Stomach (tissue), 9 donors: ENCODE results near the gene DLD. TPM values are rescaled to one million over a fixed set of nuclear protein-coding genes. Genes with fewer than 3 reads are reported as not detected.
"Not testable (repeated sequence)": the region's sequence is repeated elsewhere in the genome, so short reads cannot be mapped to it uniquely, and the experiment has no call there.

Experiments
- DNase-seq, 2 donors: peaks; one replicate each; pipeline versions ENCODE4 v3.0.0 to v3.0.0-alpha.2; 2013 to 2019
- H3K27ac ChIP-seq, 5 donors: fragments of 200-600 bp in 4 of 5; sonication (generic) in 4 of 5; one replicate each; pipeline ENCODE4 v1.5.1; 2013 to 2019; ENCODE audit warnings: mild to moderate bottlenecking in 1 of 5, moderate library complexity in 1 of 5
- H3K27me3 ChIP-seq, 3 donors: fragments of 200-600 bp; sonication (generic); one replicate each; pipeline ENCODE4 v1.5.1; 2017 to 2019; ENCODE audit warnings: mixed run types in 1 of 3
- H3K36me3 ChIP-seq, 4 donors: fragments of 200-600 bp; sonication (generic); 1 replicate in 3 of 4; 2 replicates in 1 of 4; pipeline ENCODE4 v1.5.1; 2016 to 2019
- H3K4me1 ChIP-seq, 4 donors: fragments of 200-600 bp; sonication (generic); one replicate each; pipeline ENCODE4 v1.5.1; 2016 to 2019
- H3K4me3 ChIP-seq, 4 donors: fragments of 200-600 bp; sonication (generic) in 3 of 4; one replicate each; pipeline ENCODE4 v1.5.1; 2016 to 2019; ENCODE audit warnings: mild to moderate bottlenecking in 1 of 4
- H3K9me3 ChIP-seq, 4 donors: fragments of 200-600 bp; sonication (generic); one replicate each; pipeline ENCODE4 v1.5.1; 2016 to 2019
- EP300 ChIP-seq: sonication (generic); formaldehyde crosslinking; IDR thresholded peaks from one replicate; pipeline ENCODE4 v1.6.1; 2017; ENCODE audit warnings: antibody characterized with exemption
- POLR2A ChIP-seq, 4 donors: fragments of 450-650 bp; IDR thresholded peaks; one replicate each; pipeline ENCODE4 v1.6.1; 2016; ENCODE audit warnings: antibody characterized with exemption in 4 of 4, control low read depth in 2 of 4, mild to moderate bottlenecking in 1 of 4, moderate library complexity in 1 of 4
- POLR2AphosphoS5 ChIP-seq, 3 donors: sonication (generic); formaldehyde crosslinking; IDR thresholded peaks; one replicate each; pipeline ENCODE4 v1.6.1; 2016; ENCODE audit warnings: antibody characterized with exemption in 3 of 3
- WGBS, 5 donors: extraction: QIAGEN DNeasy Blood & Tissue Kit in 3 of 5; methylation state at CpG; one replicate each; pipeline versions ENCODE4 v1.1.5 to v1.1.7; 2013 to 2018; 5-methylcytosine and 5-hydroxymethylcytosine counted together
- intact Hi-C: fragments of 100-400 bp; cut with DNase I; formaldehyde crosslinking; loops from one replicate; pipeline ENCODE4 v1.15.1; 2023; ENCODE audit warnings: low total_unique reads
- polyA plus RNA-seq, 3 donors: library from polyadenylated mRNA; stranded (reverse); fragments of 200-250 nt; gene quantifications; one replicate each; pipeline ENCODE4 v1.2.3, GENCODE V29; 2013
- total RNA-seq, 5 donors: library from RNA; depleted of rRNA; stranded (reverse); fragments of >200 nt; gene quantifications; one replicate each; pipeline versions ENCODE4 v1.1.0 to v1.2.3, GENCODE V29; 2014 to 2016
- TF ChIP-seq, protein P1 (sequence below), 7 experiments: fragments of 450-650 bp in 4 of 7; fragments of 200-600 bp in 3 of 7; sonication (generic) in 3 of 7; IDR thresholded peaks; one replicate each; pipeline ENCODE4 v1.5.1; 2016 to 2019; ENCODE audit warnings: antibody characterized with exemption in 7 of 7, control low read depth in 2 of 7, mild to moderate bottlenecking in 1 of 7
- donor health status: healthy with polysubstance abuse.
- donor health status: Bipolar disorder and iron deficiency.
- donor health status: healthy.

Gene DLD
- total and polyA plus RNA-seq, 8 donors = 24.6 to 173 (median 88.2) TPM

DNA sequence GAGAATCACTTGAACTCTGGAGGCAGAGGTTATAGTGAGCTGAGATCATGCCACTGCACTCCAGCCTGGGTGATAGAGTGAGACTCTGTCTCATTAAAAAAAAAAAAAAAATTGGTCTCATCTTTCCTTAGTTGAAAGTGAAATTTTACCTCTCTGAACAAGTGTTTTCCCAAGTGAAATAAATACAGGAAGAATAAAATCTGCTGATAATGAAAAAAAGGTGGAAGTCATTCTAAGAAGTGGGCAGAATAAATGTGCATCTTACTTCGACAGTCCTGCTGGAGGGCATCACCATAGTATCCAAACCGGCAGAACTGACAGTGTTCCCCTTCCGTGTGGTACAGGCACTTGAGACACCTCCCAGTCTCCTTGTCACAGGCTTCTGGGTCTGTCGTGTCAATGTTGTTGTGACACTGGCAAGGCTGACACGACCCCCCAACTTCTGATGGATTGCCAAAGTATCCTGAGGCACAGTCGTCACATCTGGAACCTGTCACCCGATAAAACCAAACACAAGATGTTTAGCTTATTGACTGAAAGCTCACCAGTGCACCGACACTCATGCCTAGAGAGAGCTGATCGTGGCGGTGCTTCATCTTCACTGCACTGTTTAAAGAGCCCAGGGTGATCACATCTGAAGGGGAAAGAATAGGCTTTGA, 62.4 kb downstream of the DLD start:
- Histone ChIP-seq H3K4me3 (no peak overlapping the region), H3K36me3 (peaks cover 15 to 71% (median 52%) of the 10 kb centered on the region in 4 donors), H3K27me3 (no peaks in the 10 kb centered on the region), H3K4me1 (peaks cover 20 to 60% (median 49%) of the 10 kb centered on the region in 4 donors), H3K9me3 (no peaks in the 10 kb centered on the region), H3K27ac (peak overlapping the region in 3 of 5 donors; percentile 17 to 56 (median 39))
- WGBS, 5 donors = 69 to 78% (median 75%) methylated on average over 10 of the region's 10 CpGs
- intact Hi-C loops = no loop called here
- no peak for DNase-seq
- TF ChIP-seq POLR2A (IDR thresholded peaks at IDR 0.05) (no peak), POLR2AphosphoS5 (IDR thresholded peaks at IDR 0.05) (no peak), EP300 (no peak)
- TF ChIP-seq, protein P1, sequence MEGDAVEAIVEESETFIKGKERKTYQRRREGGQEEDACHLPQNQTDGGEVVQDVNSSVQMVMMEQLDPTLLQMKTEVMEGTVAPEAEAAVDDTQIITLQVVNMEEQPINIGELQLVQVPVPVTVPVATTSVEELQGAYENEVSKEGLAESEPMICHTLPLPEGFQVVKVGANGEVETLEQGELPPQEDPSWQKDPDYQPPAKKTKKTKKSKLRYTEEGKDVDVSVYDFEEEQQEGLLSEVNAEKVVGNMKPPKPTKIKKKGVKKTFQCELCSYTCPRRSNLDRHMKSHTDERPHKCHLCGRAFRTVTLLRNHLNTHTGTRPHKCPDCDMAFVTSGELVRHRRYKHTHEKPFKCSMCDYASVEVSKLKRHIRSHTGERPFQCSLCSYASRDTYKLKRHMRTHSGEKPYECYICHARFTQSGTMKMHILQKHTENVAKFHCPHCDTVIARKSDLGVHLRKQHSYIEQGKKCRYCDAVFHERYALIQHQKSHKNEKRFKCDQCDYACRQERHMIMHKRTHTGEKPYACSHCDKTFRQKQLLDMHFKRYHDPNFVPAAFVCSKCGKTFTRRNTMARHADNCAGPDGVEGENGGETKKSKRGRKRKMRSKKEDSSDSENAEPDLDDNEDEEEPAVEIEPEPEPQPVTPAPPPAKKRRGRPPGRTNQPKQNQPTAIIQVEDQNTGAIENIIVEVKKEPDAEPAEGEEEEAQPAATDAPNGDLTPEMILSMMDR (IDR thresholded peaks at IDR 0.05) = no peak

DNA sequence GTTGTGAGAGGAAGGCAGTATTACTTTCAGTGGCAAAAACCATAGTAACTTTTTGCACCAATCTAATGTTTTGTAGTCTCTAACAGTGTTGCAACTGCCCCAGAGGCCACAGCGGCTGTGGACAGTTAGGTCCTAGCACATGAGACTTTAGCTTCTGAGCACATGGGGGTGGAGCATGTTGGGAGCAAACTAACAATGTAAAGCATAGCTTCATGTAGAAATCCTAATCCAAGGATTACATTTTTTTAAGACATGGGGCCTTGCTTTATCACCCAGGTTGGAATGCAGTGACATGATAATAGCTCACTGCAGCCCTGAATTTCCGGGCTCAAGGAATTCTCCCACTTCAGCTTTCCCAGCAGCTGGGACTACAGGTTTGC, 62.9 kb downstream of the DLD start:
- peaks cover 15 to 68% (median 52%) of the 10 kb centered on the region in 4 donors for H3K36me3 ChIP-seq
- intact Hi-C loops = no loop called here
- H3K4me1 ChIP-seq = peaks cover 20 to 56% (median 46%) of the 10 kb centered on the region in 4 donors
- H3K9me3 ChIP-seq = no peaks in the 10 kb centered on the region
- H3K27ac ChIP-seq = no peak overlapping the region
- no peak for DNase-seq
- WGBS, 5 donors = 75 to 94% (median 87%) methylated on average over 2 of the region's 2 CpGs
- TF ChIP-seq POLR2A (IDR thresholded peaks at IDR 0.05) (no peak), EP300 (no peak), POLR2AphosphoS5 (IDR thresholded peaks at IDR 0.05) (no peak)
- TF ChIP-seq, protein P1 (IDR thresholded peaks at IDR 0.05) = no peak
- H3K4me3 ChIP-seq = no peak overlapping the region
- no peaks in the 10 kb centered on the region for H3K27me3 ChIP-seq

DNA sequence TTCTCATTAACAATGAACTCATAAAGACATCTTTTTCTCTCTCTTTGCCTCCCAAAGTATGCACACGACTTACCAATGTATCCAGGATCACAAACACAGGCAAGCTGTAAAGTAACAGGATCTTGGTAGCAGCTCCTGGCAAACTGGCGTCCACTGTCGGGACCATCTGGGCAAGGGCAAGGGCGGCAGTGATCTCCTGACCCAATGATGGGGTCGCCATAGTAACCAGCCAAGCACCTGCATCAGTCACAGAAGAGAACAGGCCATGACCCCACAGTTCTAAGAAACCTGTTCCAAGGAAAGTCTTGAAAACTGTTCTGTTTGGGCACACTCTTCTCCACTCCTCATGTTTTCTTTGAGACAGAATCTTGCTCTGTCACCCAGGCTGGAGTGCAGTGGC, 64.4 kb downstream of the DLD start:
- no peak for DNase-seq
- intact Hi-C loops = no loop called here
- Histone ChIP-seq H3K36me3 (peaks cover 22 to 78% (median 63%) of the 10 kb centered on the region in 4 donors), H3K9me3 (no peaks in the 10 kb centered on the region), H3K27me3 (no peaks in the 10 kb centered on the region), H3K4me3 (no peak overlapping the region), H3K27ac (no peak overlapping the region), H3K4me1 (peaks cover 10 to 57% (median 38%) of the 10 kb centered on the region in 4 donors)
- 79 to 93% (median 89%) methylated on average over 5 of the region's 5 CpGs for WGBS, 5 donors
- TF ChIP-seq POLR2A (IDR thresholded peaks at IDR 0.05) (no peak), EP300 (no peak), POLR2AphosphoS5 (IDR thresholded peaks at IDR 0.05) (no peak)
- TF ChIP-seq, protein P1 (IDR thresholded peaks at IDR 0.05) = no peak

DNA sequence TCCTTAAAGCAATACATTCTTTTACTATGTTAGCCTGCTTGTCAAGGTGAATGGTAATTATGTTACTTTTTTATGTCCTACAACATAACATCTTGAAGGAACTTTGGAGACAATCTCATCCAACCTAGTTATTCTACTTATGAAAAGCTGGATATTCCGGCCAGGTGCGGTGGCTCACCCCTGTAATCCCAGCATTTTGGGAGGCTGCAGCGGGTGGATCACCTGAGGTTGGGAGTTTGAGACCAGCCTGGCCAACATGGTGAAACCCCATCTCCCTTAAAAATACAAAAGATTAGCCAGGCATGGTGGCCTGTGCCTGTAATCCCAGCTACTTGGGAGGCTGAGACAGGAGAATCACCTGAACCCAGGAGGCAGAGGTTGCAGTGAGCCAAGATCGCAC, 66.0 kb downstream of the DLD start:
- H3K4me1 ChIP-seq = peaks cover 0 to 59% (median 27%) of the 10 kb centered on the region in 4 donors
- 95 to 99% (median 97%) methylated on average over 4 of the region's 4 CpGs for WGBS, 5 donors
- H3K9me3 ChIP-seq, H3K27me3 ChIP-seq, DNase-seq, intact Hi-C loops, H3K4me3 ChIP-seq: not testable (repeated sequence)
- peak overlapping the region in 4 of 5 donors; percentile 58 to 76 (median 64) for H3K27ac ChIP-seq
- H3K36me3 ChIP-seq = peaks cover 20 to 77% (median 69%) of the 10 kb centered on the region in 4 donors

DNA sequence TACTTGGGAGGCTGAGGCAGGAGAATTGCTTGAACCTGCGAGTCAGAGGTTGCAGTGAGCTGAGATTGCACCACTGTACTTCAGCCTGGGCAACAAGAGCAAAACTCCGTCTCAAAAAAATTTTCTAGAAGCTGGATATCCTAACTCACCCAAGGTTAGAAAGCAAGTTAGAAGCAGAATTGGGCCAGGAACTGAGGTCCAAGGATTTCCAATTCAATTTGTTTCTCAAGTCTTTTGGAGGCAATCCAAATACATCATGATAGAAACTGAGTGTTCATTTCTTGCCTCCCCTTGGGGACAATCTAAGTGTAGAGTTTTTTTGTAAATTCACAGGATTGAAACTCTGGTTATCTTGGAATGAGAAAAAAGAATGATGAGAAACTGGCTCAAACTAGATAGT, 66.5 kb downstream of the DLD start:
- Histone ChIP-seq H3K4me3 (no peak overlapping the region), H3K36me3 (peaks cover 22 to 79% (median 71%) of the 10 kb centered on the region in 4 donors), H3K27ac (peak overlapping the region in 4 of 5 donors; percentile 58 to 76 (median 64)), H3K27me3 (no peaks in the 10 kb centered on the region), H3K9me3 (no peaks in the 10 kb centered on the region), H3K4me1 (peaks cover 0 to 55% (median 24%) of the 10 kb centered on the region in 4 donors)
- no peak for DNase-seq
- intact Hi-C loops = no loop called here
- 67 to 88% (median 83%) methylated on average over 2 of the region's 2 CpGs for WGBS, 5 donors
- no peak for TF ChIP-seq POLR2AphosphoS5 (IDR thresholded peaks at IDR 0.05)
- TF ChIP-seq, protein P1 (IDR thresholded peaks at IDR 0.05) = no peak
- TF ChIP-seq EP300 = no peak
- TF ChIP-seq POLR2A (IDR thresholded peaks at IDR 0.05) = no peak
